H1 (cell line): ENCODE results near the gene CNIH3. TPM values are rescaled to one million over a fixed set of nuclear protein-coding genes. Genes with fewer than 3 reads are reported as not detected.

Experiments used
- ASH2L ChIP-seq: fragments of 200-600, 300-600 bp; sonication (generic); IDR thresholded peaks from one replicate; pipeline ENCODE4 v1.7.1; 2017; ENCODE audit warnings: low read length
- BCL11A ChIP-seq, 2 experiments: IDR thresholded peaks; one replicate each; pipeline ENCODE4 v1.6.1; 2011; ENCODE audit warnings: low read depth in 2 of 2, low read length in 2 of 2, mild to moderate bottlenecking in 2 of 2
- CBX5 ChIP-seq: fragments of 300-800, 300-1000 bp; sonication (generic); IDR thresholded peaks from 2 replicates; pipeline ENCODE4 v1.7.1; 2016; ENCODE audit warnings: antibody characterized with exemption, low read length, low read depth
- CEBPB ChIP-seq: IDR thresholded peaks from 2 replicates; pipeline ENCODE4 v1.6.1; 2012; ENCODE audit warnings: low read depth, low read length
- CHD1 ChIP-seq: IDR thresholded peaks from 2 replicates; pipeline ENCODE4 v1.6.1; 2012; ENCODE audit warnings: low read depth, low read length, improper control_type of control experiment
- GTF2F1 ChIP-seq: IDR thresholded peaks from 2 replicates; pipeline ENCODE4 v1.6.1; 2012; ENCODE audit warnings: low read depth, low read length, improper control_type of control experiment, borderline replicate concordance
- HDAC6 ChIP-seq: IDR thresholded peaks from one replicate; pipeline ENCODE4 v1.7.1; 2012; ENCODE audit warnings: low read depth, mild to moderate bottlenecking, inconsistent platforms, low read length, moderate library complexity
- JUN ChIP-seq: IDR thresholded peaks from 2 replicates; pipeline ENCODE4 v1.6.1; 2011; ENCODE audit warnings: low read depth, mild to moderate bottlenecking, improper control_type of control experiment, low read length
- KDM4A ChIP-seq: IDR thresholded peaks from one replicate; pipeline ENCODE4 v1.7.1; 2012; ENCODE audit warnings: low read depth, mild to moderate bottlenecking, moderate library complexity, low read length, inconsistent platforms; ENCODE audit not compliant: severe bottlenecking
- POU5F1 ChIP-seq: IDR thresholded peaks from 2 replicates; pipeline ENCODE4 v1.6.1; 2011; ENCODE audit warnings: low read depth, mild to moderate bottlenecking, low read length, moderate library complexity
- RAD21 ChIP-seq, 2 experiments: IDR thresholded peaks in 1 of 2; conservative IDR thresholded peaks in 1 of 2; 2 replicates each; pipeline ENCODE4 v1.6.1; 2011; ENCODE audit warnings: low read depth in 2 of 2, low read length in 2 of 2, improper control_type of control experiment in 1 of 2, inconsistent platforms in 1 of 2, mild to moderate bottlenecking in 1 of 2, moderate library complexity in 1 of 2
- TEAD4 ChIP-seq: IDR thresholded peaks from 2 replicates; pipeline ENCODE4 v1.6.1; 2012; ENCODE audit warnings: low read depth, low read length, inconsistent platforms, mixed read lengths
- polyA plus RNA-seq, 7 experiments: library from polyadenylated mRNA; depleted of rRNA in 3 of 7; stranded (reverse) in 5 of 7; unstranded in 2 of 7; fragments of >200 nt in 5 of 7; fragments of 200-250 nt in 2 of 7; gene quantifications; 1 replicate in 5 of 7; 2 replicates in 1 of 7; 4 replicates in 1 of 7; pipeline versions ENCODE4 v1.2.1 to v1.2.3, GENCODE V29; 2011 to 2013; ENCODE audit warnings: missing spikeins in 2 of 7, mixed read lengths in 2 of 7
- total RNA-seq: library from RNA; stranded (reverse); fragmentation: NEBNext Ultra II Directional; extraction: Animal tissue kit (Norgen Biotek cat#: 25700); gene quantifications from 2 replicates; pipeline ENCODE4 v1.2.1, GENCODE V29; 2021
- TF ChIP-seq, protein P1 (sequence below): fragments of 300-600 bp; sonication (generic); IDR thresholded peaks from 2 replicates; pipeline ENCODE4 v1.7.1; 2012; ENCODE audit warnings: low read length, moderate library complexity, mild to moderate bottlenecking, inconsistent platforms; ENCODE audit not compliant: insufficient replicate concordance

CNIH3 gene
- total and polyA plus RNA-seq, 2 of the 8 experiments (the other 6 are each of a cell fraction or from before 2014, with no cell fraction given) = 3.7 to 5.6 TPM

DNA sequence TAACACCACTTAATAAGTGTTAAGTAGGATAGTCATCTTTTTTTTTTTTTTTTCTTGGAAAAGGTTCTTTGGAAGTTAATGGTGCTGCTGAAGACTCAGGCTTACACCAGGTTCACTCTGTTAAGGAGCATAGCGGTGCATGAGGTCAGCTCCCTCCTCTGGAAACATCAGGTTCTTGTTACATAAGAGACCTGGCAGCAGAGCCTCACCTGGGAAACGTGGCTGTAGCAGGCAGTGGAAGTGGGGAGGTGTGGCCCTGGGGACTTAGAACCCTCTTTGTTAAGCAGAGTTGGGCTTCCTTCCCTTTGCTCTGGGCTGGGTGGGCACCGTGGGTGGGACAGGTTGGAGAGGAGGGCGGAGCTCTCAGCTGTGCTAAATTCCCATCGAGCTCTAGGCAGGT, 104.1 kb downstream of the CNIH3 start (continued):
- TF ChIP-seq, protein P1, sequence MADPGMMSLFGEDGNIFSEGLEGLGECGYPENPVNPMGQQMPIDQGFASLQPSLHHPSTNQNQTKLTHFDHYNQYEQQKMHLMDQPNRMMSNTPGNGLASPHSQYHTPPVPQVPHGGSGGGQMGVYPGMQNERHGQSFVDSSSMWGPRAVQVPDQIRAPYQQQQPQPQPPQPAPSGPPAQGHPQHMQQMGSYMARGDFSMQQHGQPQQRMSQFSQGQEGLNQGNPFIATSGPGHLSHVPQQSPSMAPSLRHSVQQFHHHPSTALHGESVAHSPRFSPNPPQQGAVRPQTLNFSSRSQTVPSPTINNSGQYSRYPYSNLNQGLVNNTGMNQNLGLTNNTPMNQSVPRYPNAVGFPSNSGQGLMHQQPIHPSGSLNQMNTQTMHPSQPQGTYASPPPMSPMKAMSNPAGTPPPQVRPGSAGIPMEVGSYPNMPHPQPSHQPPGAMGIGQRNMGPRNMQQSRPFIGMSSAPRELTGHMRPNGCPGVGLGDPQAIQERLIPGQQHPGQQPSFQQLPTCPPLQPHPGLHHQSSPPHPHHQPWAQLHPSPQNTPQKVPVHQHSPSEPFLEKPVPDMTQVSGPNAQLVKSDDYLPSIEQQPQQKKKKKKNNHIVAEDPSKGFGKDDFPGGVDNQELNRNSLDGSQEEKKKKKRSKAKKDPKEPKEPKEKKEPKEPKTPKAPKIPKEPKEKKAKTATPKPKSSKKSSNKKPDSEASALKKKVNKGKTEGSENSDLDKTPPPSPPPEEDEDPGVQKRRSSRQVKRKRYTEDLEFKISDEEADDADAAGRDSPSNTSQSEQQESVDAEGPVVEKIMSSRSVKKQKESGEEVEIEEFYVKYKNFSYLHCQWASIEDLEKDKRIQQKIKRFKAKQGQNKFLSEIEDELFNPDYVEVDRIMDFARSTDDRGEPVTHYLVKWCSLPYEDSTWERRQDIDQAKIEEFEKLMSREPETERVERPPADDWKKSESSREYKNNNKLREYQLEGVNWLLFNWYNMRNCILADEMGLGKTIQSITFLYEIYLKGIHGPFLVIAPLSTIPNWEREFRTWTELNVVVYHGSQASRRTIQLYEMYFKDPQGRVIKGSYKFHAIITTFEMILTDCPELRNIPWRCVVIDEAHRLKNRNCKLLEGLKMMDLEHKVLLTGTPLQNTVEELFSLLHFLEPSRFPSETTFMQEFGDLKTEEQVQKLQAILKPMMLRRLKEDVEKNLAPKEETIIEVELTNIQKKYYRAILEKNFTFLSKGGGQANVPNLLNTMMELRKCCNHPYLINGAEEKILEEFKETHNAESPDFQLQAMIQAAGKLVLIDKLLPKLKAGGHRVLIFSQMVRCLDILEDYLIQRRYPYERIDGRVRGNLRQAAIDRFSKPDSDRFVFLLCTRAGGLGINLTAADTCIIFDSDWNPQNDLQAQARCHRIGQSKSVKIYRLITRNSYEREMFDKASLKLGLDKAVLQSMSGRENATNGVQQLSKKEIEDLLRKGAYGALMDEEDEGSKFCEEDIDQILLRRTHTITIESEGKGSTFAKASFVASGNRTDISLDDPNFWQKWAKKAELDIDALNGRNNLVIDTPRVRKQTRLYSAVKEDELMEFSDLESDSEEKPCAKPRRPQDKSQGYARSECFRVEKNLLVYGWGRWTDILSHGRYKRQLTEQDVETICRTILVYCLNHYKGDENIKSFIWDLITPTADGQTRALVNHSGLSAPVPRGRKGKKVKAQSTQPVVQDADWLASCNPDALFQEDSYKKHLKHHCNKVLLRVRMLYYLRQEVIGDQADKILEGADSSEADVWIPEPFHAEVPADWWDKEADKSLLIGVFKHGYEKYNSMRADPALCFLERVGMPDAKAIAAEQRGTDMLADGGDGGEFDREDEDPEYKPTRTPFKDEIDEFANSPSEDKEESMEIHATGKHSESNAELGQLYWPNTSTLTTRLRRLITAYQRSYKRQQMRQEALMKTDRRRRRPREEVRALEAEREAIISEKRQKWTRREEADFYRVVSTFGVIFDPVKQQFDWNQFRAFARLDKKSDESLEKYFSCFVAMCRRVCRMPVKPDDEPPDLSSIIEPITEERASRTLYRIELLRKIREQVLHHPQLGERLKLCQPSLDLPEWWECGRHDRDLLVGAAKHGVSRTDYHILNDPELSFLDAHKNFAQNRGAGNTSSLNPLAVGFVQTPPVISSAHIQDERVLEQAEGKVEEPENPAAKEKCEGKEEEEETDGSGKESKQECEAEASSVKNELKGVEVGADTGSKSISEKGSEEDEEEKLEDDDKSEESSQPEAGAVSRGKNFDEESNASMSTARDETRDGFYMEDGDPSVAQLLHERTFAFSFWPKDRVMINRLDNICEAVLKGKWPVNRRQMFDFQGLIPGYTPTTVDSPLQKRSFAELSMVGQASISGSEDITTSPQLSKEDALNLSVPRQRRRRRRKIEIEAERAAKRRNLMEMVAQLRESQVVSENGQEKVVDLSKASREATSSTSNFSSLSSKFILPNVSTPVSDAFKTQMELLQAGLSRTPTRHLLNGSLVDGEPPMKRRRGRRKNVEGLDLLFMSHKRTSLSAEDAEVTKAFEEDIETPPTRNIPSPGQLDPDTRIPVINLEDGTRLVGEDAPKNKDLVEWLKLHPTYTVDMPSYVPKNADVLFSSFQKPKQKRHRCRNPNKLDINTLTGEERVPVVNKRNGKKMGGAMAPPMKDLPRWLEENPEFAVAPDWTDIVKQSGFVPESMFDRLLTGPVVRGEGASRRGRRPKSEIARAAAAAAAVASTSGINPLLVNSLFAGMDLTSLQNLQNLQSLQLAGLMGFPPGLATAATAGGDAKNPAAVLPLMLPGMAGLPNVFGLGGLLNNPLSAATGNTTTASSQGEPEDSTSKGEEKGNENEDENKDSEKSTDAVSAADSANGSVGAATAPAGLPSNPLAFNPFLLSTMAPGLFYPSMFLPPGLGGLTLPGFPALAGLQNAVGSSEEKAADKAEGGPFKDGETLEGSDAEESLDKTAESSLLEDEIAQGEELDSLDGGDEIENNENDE = no peak
- TF ChIP-seq POU5F1 (no peak), CBX5 (no peak), ASH2L (no peak), KDM4A (no peak), JUN (no peak), GTF2F1 (no peak), TEAD4 (no peak), RAD21 (IDR thresholded peaks at IDR 0.05 in 1 of 2, conservative IDR thresholded peaks at IDR 0.05 in 1 of 2; ENCODE audit: low read depth in 2 of 2, low read length in 2 of 2) (no peak), HDAC6 (no peak), BCL11A (IDR thresholded peaks at IDR 0.05; ENCODE audit: low read depth in 2 of 2, low read length in 2 of 2) (no peak), CHD1 (no peak), CEBPB (no peak)
